GM12878 (cell line): Measurements from ENCODE around the gene TBL1XR1. TPM values are rescaled to one million over a fixed set of nuclear protein-coding genes. Genes with fewer than 3 reads are reported as not detected.
A peak's percentile ranks its signal among the peaks of the same experiment; 100 is the strongest.

Experiments
- ATAC-seq: fragments of 200-7000 bp; cut with Tn5 transposase; 3 replicates; pipeline ENCODE4 v1.9.1; 2020; ENCODE audit warnings: mild to moderate bottlenecking, moderate library complexity
- BruUV-seq: library from RNA; stranded (reverse); fragments of 400-500 nt; replicated peaks from 2 replicates; lab custom pipeline; 2021; lab: Mats Ljungman, UMichigan
- CTCF ChIA-PET: fragments of 300-600 bp; sonication (Branson Sonifier 250); formaldehyde crosslinking; extraction: SDS; loops from one replicate; lab custom pipeline; 2021; ENCODE audit warnings: inconsistent platforms; lab: Yijun Ruan, JAX
- POLR2A ChIA-PET: fragments of 350-600 bp; formaldehyde crosslinking; extraction: SDS; loops from one replicate; lab custom pipeline; 2021; ENCODE audit warnings: inconsistent platforms; lab: Charles Lee
- RAD21 ChIA-PET: fragments of 300-600 bp; sonication (Branson Sonifier 250); formaldehyde crosslinking; loops from one replicate; lab custom pipeline; 2023; ENCODE audit warnings: antibody characterized with exemption; ENCODE audit not compliant: unreplicated experiment; lab: Charles Lee
- SMC1A ChIA-PET: fragments of 300-600 bp; sonication (Branson Sonifier 250); formaldehyde crosslinking; loops from one replicate; lab custom pipeline; 2023; ENCODE audit not compliant: unreplicated experiment, uncharacterized antibody; lab: Charles Lee
- DNase-seq: peaks from one replicate; pipeline ENCODE4 v3.0.0-alpha.2; 2011; ENCODE audit warnings: low read depth, low spot score
- FAIRE-seq: peaks from 3 replicates; lab custom pipeline; 2011; peaks lifted over from hg19 to GRCh38; lab: Jason Lieb, UNC
- H2AFZ ChIP-seq: 2 replicates; pipeline ENCODE4 v1.6.0; 2011; ENCODE audit warnings: low read depth, low read length, control low read depth; ENCODE audit not compliant: control insufficient read depth
- H3K27ac ChIP-seq: 2 replicates; pipeline ENCODE4 v1.5.1; 2011; ENCODE audit warnings: control low read depth; ENCODE audit not compliant: control insufficient read depth, insufficient read depth
- H3K27me3 ChIP-seq, 2 experiments: replicated peaks in 1 of 2; 2 replicates each; pipeline versions ENCODE4 v1.6.0 to v1.6.1; 2011; ENCODE audit warnings: low read length in 1 of 2; ENCODE audit not compliant: control insufficient read depth in 2 of 2, insufficient read depth in 2 of 2
- H3K36me3 ChIP-seq, 2 experiments: 2 replicates each; pipeline ENCODE4 v1.5.1; 2011; ENCODE audit warnings: low read length in 1 of 2; ENCODE audit not compliant: control insufficient read depth in 2 of 2, insufficient read depth in 2 of 2
- H3K4me1 ChIP-seq: 2 replicates; pipeline ENCODE4 v1.6.1; 2011; ENCODE audit warnings: mild to moderate bottlenecking, low read length, moderate library complexity, mixed read lengths; ENCODE audit not compliant: control insufficient read depth, insufficient read depth
- H3K4me2 ChIP-seq: 2 replicates; pipeline ENCODE4 v1.6.0; 2011; ENCODE audit warnings: control low read depth; ENCODE audit not compliant: control insufficient read depth, insufficient read depth
- H3K4me3 ChIP-seq: fragments of 200-600 bp; sonication (generic); 2 replicates; pipeline ENCODE4 v1.5.1; 2016
- H3K79me2 ChIP-seq: 2 replicates; pipeline ENCODE4 v1.6.0; 2011; ENCODE audit warnings: low read length; ENCODE audit not compliant: control insufficient read depth, insufficient read depth
- H3K9ac ChIP-seq: 2 replicates; pipeline ENCODE4 v1.8.0; 2011; ENCODE audit warnings: low read length, control low read depth, mixed read lengths; ENCODE audit not compliant: control insufficient read depth, insufficient read depth
- H3K9me3 ChIP-seq: replicated peaks from 3 replicates; pipeline ENCODE4 v1.5.1; 2011; ENCODE audit warnings: mild to moderate bottlenecking, low read length; ENCODE audit not compliant: control insufficient read depth, insufficient read depth
- H4K20me1 ChIP-seq: 2 replicates; pipeline ENCODE4 v1.6.0; 2011; ENCODE audit not compliant: control insufficient read depth, insufficient read depth
- BRCA1 ChIP-seq: IDR thresholded peaks from 2 replicates; pipeline ENCODE4 v1.6.1; 2011; ENCODE audit warnings: low read depth, low read length, improper control_type of control experiment
- CREM ChIP-seq: IDR thresholded peaks from 2 replicates; pipeline ENCODE4 v1.6.1; 2014; ENCODE audit warnings: antibody characterized with exemption, low read depth
- IKZF1 ChIP-seq: fragments of 450-650 bp; conservative IDR thresholded peaks from 2 replicates; pipeline ENCODE4 v1.6.1; 2017; ENCODE audit warnings: antibody characterized with exemption, mild to moderate bottlenecking
- IKZF2 ChIP-seq, 2 experiments: fragments of 450-650 bp; IDR thresholded peaks; 2 replicates each; pipeline ENCODE4 v1.6.1; 2017; ENCODE audit warnings: mild to moderate bottlenecking in 2 of 2, moderate library complexity in 2 of 2
- NRF1 ChIP-seq: conservative IDR thresholded peaks from 2 replicates; pipeline ENCODE4 v1.6.1; 2011; ENCODE audit warnings: mild to moderate bottlenecking, low read depth, low read length, improper control_type of control experiment
- SUZ12 ChIP-seq: fragments of 200-600 bp; sonication (generic); IDR thresholded peaks from one replicate; pipeline ENCODE4 v1.6.1; 2018; ENCODE audit warnings: antibody characterized with exemption, mild to moderate bottlenecking; ENCODE audit not compliant: unreplicated experiment
- ZBTB40 ChIP-seq: fragments of 450-650 bp; IDR thresholded peaks from 2 replicates; pipeline ENCODE4 v1.6.1; 2016; ENCODE audit warnings: mild to moderate bottlenecking, moderate library complexity, borderline replicate concordance
- WGBS: methylation state at CpG from one replicate; pipeline ENCODE4 v1.1.6; 2016; ENCODE audit warnings: low lambda C conversion rate; ENCODE audit not compliant: insufficient replicate concordance, insufficient coverage; ENCODE audit errors: missing lambda C conversion rate; 5-methylcytosine and 5-hydroxymethylcytosine counted together
- in situ Hi-C: fragments of 300-500 bp; cut with MboI; formaldehyde crosslinking; loops from 9 replicates; pipeline ENCODE4 v1.14.3; 2018; ENCODE audit warnings: mixed read lengths
- intact Hi-C: fragments of 100-400 bp; cut with micrococcal nuclease; formaldehyde crosslinking; loops from one replicate; pipeline ENCODE4 v1.14.2; 2022; ENCODE audit not compliant: unreplicated experiment
- polyA plus RNA-seq, 11 experiments: library from polyadenylated mRNA; depleted of rRNA in 4 of 11; unstranded in 6 of 11; stranded (reverse) in 5 of 11; fragments of >200 nt; fragmentation: Nextera tagmentation in 4 of 11; fragmentation: Illumina TruSeq in 1 of 11; extraction: Ambion mirVana in 4 of 11; extraction: Trizol in 1 of 11; gene quantifications; 1 replicate in 1 of 11; 2 replicates in 10 of 11; pipeline versions ENCODE4 v1.2.1 to v1.2.3, GENCODE V29; 2011 to 2016; ENCODE audit warnings: inconsistent platforms in 2 of 11, missing spikeins in 2 of 11, low read depth in 1 of 11
- total RNA-seq, 4 experiments: library from RNA; depleted of rRNA in 3 of 4; stranded (reverse); fragments of >200 nt in 3 of 4; fragmentation: Illumina TruSeq in 1 of 4; extraction: Trizol in 1 of 4; gene quantifications; 2 replicates each; pipeline versions ENCODE4 v1.2.1 to v1.2.3, GENCODE V29; 2013 to 2021

Gene TBL1XR1
- total and polyA plus RNA-seq, 10 of the 15 experiments (the other 5 are each of a cell fraction or from before 2014, with no cell fraction given): 13.0 to 115 (median 60.4) TPM

DNA sequence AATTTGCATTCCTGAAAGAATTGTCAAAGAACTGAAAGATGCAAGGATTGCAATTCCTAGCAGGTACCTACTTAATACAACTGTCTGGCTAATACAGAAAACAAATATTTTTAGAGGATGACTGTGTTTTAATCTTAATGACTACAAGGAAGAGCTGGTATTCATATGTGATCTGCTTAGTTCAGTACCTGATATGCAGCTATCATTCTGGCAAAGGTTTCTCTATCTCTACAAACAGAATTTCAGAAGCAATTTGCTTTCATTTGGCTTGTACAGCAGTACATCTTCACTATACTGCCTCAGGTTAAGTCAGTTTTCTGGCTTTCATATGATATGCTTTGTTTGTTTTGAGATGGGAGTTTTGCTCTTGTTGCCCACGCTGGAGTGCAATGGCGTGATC is 51.3 kb downstream of the TBL1XR1 start:
- SMC1A ChIA-PET: interaction anchor here (0.7 to 2.8 kb wide), 23 partner anchors 9 to 1958 kb away, joined by 3 to 14 read pairs (median 5); no protein-coding TSS in a partner anchor
- H3K4me1 ChIP-seq: peaks cover 35% of the 10 kb centered on the region
- no peaks in the 10 kb centered on the region for H3K9me3 ChIP-seq
- CTCF ChIA-PET: interaction anchor here (0.7 to 2.0 kb wide), 4 partner anchors 20 to 95 kb away, joined by 3 to 13 read pairs (median 3); no protein-coding TSS in a partner anchor
- peak; percentile 30 for ATAC-seq
- H3K27me3 ChIP-seq: no peaks in the 10 kb centered on the region
- H2AFZ ChIP-seq: no peak overlapping the region
- H3K4me3 ChIP-seq: no peak overlapping the region
- RAD21 ChIA-PET: interaction anchor here (0.6 to 3.9 kb wide), 9 partner anchors 13 to 231 kb away, joined by 3 to 20 read pairs (median 4); no protein-coding TSS in a partner anchor
- TF ChIP-seq SUZ12: no peak
- TF ChIP-seq CREM: no peak
- no peak for TF ChIP-seq ZBTB40
- no peak for TF ChIP-seq IKZF2 (IDR thresholded peaks at IDR 0.05)
- TF ChIP-seq NRF1: no peak
- TF ChIP-seq BRCA1: no peak
- TF ChIP-seq IKZF1: no peak
- TF ChIP-seq, all 136 proteins: peak for 0
- DNase-seq: no peak
- POLR2A ChIA-PET: interaction anchor here (0.9 to 1.4 kb wide), 4 partner anchors 9 to 135 kb away, joined by 3 to 4 read pairs (median 4); no protein-coding TSS in a partner anchor
- WGBS: 69% methylated on average over 2 of the region's 2 CpGs
- Histone ChIP-seq H3K79me2 (peaks cover 91% of the 10 kb centered on the region), H3K4me2 (peak overlapping the region; percentile 82), H3K36me3 (peaks cover 0 to 3% of the 10 kb centered on the region in 2 experiments; a peak in 1 of 4 replicates), H3K9ac (no peak overlapping the region), H3K27ac (peak overlapping the region; percentile 89; the same call in 1 of the 2 replicates), H4K20me1 (no peaks in the 10 kb centered on the region; the same call in 1 of the 2 replicates)
- intact Hi-C loops (loop anchor here (5.0 kb wide), 2 partner anchors 51 to 101 kb away; partner anchors contain the start of gene TBL1XR1), in situ Hi-C loops (no loop called here)
- FAIRE-seq: no peak
- BruUV-seq: no TSS peak
